Activated CD4-positive, alpha-beta T cell treated with anti-CD3 and anti-CD28 coated beads for 24 hours (primary cell): ENCODE measurements around the gene REG1A.

Experiments
- DNase-seq, 2 donors: peaks; one replicate each; pipeline ENCODE4 v3.0.0-alpha.2; 2020; ENCODE audit warnings: low read depth in 2 of 2

Gene REG1A, protein sequence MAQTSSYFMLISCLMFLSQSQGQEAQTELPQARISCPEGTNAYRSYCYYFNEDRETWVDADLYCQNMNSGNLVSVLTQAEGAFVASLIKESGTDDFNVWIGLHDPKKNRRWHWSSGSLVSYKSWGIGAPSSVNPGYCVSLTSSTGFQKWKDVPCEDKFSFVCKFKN

DNA sequence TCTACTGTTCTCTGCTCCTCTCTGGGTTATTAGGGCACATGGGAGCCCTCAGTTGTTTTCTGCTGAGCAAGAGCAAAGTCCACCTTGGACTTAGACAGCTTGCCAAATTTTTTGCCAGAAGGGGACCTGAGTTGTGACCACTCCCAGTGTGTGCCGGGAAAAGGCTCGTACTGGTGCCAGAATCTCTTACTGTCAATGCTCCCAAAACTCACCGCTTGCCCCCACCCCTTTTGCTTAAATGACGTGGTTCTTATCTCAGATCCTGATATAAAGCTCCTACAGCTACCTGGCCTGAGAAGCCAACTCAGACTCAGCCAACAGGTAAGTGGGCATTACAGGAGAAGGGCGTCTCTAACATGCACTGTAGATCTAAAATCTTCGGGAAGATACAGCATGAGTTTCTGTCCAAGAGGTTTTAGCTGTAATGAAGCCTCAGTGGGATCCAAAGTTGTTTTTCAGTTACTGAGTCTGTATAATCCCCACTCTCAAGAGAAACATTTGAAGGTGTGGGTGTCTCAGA is at the start of gene REG1A:
TSS of gene REG1A (plus strand) at position 295 of the 520 bp plus-strand sequence. CDS start 374 bp downstream, outside the sequence.
- DNase-seq = no peak

DNA sequence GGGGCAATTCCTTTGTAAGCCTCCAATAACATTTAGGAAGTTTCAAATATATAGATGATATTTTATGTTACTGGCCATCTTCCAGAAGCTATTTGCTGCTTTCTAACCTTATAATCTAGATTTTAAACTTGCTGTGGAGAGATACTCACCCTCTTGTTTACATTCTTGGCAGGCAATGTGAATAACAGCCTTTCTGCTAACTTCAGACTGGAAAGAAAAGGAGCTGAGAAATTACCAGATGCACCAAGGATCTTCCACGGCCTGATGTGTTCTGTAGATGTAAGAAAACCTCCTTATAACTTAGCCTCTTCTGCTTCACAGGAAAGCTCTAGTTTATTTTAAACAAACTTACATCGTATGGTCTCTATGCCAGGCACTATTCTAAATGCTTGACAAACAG is 49.2 kb upstream of the REG1A start:
- no peak for DNase-seq

DNA sequence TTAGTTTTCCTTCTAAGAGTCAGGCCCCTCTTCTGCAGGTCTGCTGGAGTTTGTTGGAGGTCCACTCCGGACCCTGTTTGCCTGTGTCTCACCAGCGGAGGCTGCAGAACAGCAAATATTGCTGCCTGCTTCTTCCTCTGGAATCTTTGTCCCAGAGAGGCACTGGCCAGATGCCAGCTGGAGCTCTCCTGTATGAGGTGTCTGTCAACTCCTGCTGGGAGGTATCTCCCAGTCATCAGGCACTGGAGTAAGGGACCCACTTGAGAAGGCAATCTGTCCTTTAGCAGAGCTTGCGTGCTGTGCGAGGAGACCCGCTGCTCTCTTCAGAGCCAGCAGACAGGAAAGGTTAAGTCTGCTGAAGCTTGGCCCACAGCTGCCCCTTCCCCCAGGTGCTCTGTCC is 37.3 kb upstream of the REG1A start:
- DNase-seq = no peak

DNA sequence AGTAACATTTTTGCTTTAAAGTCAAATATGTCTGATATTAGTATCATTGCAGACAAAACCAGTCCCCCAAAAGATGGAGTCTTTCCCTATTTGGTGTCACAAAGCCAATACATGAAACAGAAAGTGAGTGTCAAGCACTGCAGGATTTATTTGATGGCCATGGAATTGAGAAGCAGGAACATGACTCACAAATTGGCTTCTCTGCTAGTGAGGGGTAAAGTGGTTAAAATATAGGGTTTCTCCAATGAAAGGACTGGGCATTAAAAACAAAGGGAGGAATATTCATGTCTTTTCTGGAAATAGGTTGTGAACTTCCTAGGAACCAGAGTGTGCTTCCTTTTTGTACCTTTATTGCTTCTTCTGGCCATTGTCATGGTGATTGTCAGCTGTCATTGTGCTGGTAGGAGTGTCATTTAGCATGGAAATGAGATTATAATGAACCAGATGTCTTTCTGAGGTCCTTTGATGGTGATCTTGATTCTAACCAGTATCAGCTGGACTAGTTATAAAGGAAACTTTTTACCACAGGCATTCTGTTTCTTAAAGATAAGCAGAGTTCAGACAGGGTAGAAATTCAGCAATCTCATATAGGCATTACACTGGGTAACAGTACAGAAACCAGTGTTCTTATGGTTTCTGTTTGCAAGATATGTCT is 36.6 kb upstream of the REG1A start:
- no peak for DNase-seq

DNA sequence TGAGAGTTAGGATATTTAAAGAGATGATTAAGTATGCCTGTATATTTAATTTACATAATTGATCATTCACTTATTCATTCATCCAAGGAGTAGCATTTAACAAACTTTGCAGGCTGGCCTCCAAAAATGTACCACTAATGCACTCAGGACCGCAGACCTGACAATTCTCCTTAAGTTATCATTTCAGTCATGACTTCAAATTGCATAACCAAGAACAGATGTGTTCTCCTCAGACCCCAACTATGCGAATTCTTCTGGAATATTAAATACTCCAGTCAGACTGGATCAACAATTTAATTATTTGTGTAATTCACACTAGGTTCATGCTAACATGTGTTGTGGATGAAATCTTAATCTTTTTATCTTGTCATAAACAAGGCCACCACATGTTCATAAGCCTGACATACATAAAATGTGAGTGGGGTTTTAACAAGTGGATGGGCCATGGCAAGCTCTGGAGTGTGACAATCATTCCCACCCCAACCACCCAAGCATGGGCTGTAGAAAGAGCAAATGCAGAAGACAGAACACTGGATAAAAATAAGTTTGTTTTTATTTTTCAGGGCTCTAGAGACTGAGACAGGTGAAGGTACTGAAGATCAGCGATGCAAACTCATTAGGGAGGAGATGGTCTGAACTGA is 35.7 kb upstream of the REG1A start:
- DNase-seq = no peak

DNA sequence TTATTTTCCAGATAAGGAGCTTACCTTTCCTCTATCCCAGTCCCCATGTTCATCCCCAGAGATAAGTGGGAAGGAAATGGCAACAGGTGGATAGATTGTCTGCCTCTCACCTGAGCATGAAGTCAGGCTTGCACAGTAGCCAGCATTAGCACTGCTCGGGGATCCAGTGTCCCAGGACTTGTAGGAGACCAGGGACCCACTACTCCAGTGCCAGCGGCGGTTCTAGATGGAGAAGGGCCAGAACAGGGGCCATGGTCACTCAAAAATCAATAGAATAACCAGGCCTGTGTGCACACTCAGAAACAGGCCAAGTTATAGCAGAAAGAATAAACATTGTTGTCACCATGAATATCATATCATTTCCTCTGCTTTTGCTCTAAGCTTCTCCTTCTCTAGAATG is 34.9 kb upstream of the REG1A start:
- DNase-seq = no peak

DNA sequence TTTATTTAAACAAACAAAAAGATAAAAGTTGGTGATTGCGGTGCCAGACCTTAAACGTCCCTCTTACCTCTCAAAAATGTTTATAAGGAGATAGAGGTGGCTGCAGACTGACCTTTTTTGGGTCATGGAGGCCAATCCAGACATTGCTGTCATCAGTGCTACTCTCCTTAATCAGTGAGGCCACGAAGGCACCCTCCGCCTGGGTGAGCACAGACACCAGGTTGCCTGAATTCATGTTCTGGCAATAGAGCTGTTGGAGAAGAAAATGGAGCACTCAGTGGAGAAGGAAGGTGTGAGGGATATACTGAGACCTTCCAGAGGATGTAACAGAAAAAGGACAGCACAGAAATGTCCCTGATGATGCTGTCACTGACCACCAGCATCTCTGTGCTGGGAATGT is 34.0 kb upstream of the REG1A start:
- no peak for DNase-seq

DNA sequence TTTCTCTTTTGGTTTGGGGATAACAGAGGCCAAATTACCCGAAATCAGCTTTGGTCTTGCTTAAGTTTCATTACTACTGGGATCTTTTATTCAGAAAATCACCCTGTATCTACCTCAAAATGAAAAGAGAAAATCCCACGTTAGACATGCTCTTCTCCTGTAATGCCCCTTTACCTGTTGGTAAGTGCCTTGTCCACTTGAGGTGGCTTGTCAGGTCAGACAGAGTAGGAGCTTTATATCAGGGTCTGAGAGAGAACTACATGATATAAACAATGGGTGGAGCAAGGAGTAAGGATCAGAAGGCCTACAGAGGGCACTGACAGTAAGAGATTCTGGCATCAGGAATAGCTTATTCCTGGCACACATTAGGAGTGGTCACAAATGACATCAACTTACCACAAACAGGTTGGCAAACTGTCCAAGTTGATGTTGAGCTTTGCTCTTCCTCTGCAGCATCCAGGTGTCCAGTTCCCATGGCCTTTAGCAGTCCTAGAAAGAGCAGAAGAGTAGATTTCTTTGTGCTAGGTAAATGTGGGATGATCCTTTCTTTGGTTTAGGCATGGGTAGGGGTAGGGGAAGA is 32.4 kb upstream of the REG1A start, which contains the start of gene REG1B:
TSS of gene REG1B (minus strand) at position 209 of the 580 bp plus-strand sequence. CDS start 381 bp downstream, outside the sequence.
- DNase-seq = no peak

DNA sequence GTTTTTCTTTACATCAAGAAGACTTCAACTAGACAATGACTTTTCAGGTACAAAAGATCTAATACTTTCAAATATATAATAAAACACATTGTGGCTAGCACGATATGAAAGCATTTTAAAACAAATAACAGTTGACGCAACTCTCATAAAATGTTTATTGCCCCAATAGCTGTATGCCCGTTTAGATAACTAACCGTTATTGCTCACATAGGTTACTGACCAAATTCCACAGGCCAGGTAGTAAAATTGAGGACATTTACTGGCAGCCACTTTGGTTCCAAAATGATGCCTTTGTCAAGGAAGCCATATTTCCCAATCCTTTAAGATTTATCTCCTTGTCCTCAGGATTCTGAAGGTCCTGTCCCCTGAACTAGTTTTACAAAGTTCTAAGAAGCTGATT is 29.6 kb upstream of the REG1A start:
- DNase-seq = no peak

DNA sequence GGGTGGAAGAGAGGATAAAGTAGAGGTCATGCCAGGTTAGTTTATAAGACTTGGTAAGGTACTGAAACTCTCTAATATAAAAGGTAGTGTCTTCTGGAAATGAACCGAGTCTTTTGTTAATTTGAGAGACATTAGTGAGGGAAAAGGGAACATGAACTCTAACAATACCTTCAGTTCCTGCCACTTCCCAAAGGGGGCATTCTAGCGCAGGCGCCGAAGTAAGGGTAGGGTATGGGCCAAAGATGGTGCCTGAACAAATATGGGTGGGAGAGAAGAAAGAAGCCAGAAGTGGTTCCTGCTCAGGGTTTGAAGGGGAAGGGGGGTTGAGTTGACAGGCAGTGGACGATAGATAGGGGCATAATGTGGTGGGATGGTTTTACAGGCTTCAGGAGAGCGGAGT is 22.4 kb upstream of the REG1A start:
- DNase-seq = no peak

DNA sequence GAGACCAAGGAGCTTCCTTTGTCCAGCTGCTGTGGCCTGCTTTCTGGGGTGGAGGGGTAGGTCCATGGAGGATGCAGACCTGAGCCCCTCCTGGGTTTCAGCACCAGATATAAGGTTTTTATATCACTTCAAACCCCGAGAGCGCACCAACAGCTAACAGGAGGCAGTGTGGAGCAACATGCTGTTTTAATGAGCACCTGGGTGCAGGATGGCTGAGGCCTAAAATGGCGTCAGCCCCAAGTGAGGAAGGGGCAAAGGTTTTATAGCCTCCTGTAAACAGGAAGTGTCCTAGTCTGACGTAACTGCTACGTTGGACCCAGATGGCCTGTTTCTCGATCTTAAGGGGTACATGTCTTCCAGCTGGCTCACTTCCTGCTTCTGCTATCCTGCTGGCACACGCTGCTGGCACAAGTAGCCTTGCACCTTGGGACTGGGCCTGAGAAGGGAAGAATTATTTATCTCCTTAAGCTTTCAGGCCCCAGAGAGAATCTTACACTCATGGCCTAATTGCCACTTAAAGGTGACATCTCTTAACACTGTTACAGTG is 21.1 kb upstream of the REG1A start:
- no peak for DNase-seq

DNA sequence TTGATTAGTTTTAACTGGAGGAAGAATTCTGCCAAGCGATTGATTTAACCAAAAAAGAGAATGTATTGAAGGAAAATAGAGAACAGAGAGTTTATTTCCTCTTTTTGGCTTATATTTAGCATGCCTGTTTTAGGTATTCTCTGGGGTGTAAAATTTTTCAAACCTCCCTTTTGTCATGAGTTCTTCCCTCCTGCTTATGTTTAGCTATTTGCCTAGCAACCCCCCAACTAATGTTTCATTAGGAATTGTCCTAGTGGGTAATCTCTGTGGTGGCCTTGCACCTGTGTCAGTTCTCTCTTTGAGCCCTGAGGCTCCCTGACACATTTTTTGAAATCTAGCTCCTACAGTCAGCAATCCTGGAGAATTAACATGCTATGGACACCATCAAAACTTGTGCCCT is 20.0 kb upstream of the REG1A start:
- DNase-seq = no peak

DNA sequence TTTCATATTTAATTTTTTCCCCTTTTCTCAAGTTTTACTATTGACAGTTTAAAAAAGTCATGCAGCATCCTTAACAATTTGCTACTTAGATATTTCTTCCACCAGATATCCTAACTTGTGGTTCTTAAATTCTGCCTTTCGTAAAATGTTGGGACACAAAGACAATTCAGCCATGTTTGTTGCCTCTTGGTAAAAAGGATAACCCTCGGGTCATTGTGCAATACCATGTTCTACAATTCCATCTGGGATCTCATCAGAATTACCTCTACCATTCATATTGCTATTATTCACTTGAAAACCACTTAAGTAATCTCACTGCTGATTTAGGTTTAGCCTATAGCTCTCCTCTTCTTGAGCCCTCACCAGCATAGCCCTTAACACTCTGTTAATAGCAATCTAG is 19.3 kb upstream of the REG1A start:
- DNase-seq = no peak

DNA sequence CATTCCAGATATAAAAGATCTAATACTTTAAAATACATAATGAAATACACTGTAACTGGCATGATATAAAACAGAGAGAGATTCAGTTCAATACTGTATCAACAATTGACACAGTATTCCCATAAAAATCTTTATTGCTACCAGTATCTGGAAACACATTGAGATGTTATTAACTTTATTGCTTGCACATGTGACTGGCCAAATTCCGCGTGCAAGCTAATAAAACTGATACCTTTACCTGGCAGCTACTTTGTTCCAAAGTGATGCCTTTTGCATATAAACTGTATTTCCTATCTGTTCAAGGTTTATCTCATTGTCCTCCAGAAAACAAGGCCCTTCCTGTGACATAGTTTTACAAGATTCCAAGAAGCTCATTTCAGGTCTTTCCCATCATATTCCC is 17.1 kb upstream of the REG1A start:
- no peak for DNase-seq

DNA sequence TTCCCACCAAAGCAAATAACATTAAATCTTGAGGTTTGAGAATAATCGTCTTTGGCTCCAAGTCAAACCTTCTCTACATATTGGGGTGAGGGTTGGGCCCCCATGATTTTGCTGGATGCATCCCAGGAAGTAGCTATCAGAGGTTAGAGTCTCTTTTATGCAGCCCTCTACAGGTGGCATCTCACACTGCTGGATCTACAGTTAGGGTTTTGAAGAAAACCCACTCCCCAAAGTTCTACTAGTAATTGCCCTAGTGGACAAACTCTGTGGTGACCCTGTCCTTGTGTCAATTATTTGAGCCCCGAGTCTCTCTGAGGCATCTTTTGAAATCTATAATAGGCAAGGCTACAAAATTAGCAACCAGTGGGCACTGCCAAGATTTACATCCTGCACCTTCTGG is 15.0 kb upstream of the REG1A start:
- no peak for DNase-seq

DNA sequence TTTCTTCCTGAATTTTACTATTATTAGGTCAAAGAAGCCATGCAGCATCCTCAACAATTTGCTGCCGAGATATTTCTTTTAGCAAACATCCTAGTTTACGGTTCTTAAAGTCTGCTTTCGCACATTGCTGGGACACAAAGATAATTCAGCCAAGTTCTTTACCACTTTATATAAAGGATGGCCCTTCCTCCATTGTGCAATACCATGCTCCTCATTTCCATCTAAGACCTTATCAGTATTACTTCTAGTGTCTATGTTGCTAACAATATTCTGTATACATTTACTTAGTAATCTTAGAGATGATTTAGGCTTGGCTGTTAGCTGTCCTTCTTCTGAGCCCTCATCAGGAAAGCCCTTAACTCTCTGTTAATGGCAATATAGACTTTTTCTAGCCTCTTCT is 8.0 kb upstream of the REG1A start:
- DNase-seq = no peak

DNA sequence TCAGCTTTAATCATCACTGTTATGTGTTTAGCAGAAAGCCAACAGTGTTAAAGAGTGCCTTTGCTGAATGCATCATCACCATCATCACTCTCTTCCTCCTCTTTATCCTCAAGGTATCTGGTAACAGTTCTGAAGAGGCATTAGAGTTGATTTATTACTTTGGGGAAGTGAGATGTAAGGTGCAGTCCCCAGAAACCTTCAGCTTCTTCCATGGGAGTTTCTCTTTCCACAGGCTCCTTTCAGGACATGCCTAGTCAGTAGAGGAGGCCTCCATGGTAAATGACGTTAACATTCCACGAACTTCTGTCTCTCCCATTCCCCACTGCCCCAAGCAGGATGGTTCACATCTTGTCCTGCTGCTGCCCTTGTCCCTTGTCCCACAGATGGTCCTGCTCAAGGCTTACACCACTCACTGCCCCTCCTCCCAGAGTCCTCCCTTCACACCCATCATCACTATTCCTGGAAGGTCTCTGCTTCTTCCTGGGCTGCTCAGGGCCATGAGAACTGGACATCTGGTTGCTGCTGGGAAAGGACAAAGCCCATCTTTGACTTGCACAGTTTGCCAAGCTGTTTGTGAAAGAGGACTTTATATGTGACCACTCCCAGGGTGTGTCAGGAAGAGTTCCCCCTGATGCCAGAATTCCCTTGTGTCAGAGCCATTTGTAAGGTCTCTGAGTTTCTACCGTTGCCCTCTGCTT is 5.3 kb upstream of the REG1A start:
- DNase-seq = no peak

DNA sequence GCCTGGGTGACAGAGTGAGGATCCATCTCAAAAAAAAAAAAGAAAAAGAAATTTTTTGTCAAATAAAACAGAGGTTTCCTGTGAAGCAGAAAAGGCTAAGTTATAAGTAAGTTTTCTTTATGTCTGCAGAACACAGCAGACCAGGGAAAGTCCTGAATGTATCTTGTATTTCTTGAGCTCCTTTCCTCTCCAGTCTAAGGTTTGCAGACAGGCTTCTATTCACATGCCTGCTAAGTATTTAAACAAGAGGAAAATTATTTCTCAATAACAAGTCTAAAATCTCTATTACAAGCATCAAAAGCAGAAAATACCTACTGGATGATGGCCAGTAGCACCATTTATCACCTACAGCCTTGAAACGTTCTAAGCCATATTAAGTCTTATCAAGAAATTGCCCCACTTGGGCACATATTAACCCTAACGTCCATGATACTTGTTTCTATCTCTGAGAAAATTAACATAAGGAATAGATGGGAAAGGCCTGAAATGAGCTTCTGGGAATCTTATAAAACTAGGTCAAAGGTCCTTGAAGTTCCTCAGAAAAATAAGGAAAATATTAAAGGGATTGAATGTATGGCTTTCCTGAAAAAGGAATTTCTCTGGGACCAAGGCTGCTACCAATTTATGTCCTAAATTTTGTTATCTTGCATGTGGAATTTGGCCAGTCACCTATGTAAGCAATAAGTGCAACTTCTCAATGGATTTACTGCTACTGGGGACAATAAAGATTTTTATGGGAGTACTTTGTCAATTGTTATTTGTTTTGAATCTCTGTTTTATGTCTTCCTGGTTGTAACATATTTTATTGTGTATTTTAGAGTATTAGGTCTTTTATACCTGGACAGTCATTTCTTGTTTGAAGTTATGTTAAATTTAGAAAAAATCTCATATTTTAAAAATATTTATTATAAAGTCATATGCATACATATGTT is 3.0 kb upstream of the REG1A start:
- no peak for DNase-seq

DNA sequence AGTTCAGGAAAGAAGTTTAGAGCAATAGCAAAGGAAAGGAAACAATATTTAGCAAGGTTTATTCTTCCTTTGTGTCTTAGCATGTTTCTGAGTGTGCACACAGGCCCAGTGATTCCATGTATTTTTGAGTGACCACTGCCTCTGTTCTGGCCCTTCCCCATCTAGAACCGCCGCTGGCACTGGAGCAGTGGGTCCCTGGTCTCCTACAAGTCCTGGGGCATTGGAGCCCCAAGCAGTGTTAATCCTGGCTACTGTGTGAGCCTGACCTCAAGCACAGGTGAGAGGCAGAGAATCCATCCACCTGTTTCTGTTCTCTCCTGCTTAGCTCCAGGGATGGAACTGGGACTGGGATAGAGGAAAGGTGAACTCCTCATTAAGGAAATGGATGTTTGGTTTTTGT is 2.4 kb downstream of the REG1A start:
- DNase-seq = no peak

DNA sequence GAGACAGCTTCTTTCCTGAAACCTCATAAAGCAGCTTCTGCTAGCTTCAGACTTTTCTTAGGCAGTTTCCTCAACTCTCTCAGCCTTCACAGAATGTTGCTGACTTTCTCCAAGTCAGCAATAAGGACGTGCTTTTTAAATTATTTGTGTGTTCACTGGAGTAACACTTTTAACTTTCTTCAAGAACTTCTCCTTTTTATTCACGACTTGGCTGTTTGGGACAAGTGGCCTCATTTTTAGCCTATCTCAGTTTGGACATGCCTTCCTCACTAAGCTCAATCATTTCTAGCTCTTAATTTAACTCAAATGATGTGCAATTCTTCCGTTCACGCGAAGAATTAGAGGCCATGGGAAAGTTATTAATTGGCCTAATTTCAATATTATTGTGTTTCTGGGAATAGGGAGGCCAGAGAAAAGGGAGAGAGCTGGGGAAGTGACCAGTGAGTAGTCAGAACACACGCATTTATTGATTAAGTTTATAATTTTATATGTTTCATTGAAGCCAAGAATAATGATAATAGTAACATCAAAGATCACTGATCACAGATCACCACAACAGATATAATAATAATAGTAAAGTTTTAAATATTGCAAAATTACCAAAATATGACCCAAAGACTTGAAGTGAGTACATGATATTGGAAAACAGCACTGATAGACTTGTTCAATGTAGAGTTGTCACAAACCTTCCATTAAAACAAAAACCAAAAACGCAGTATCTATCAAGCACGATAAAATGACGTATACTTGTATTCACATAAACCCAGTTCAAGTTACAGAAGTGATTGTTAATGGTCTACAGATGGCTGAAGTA is 4.8 kb downstream of the REG1A start:
- DNase-seq = no peak
